Prostate gland (tissue), 2 donors: Measurements from ENCODE around the gene TUBGCP2. TPM values are rescaled to one million over a fixed set of nuclear protein-coding genes. Genes with fewer than 3 reads are reported as not detected.
"Not testable (repeated sequence)": the region's sequence is repeated elsewhere in the genome, so short reads cannot be mapped to it uniquely, and the experiment has no call there.

Experiments
- DNase-seq: peaks from one replicate; pipeline ENCODE4 v3.0.0-alpha.2; 2019; ENCODE audit warnings: low spot score
- H3K27ac ChIP-seq, 2 donors: fragments of 200-600 bp; sonication (generic); 2 replicates each; pipeline ENCODE4 v1.5.1; 2017 to 2019
- H3K27me3 ChIP-seq: fragments of 200-600 bp; sonication (generic); replicated peaks from 2 replicates; pipeline ENCODE4 v1.5.1; 2019; ENCODE audit not compliant: insufficient read depth
- H3K36me3 ChIP-seq, 2 donors: fragments of 200-600 bp; sonication (generic); 1 replicate in 1 of 2; 2 replicates in 1 of 2; pipeline versions ENCODE4 v1.5.1 to v1.8.1; 2017 to 2019
- H3K4me1 ChIP-seq: fragments of 200-600 bp; sonication (generic); replicated peaks from 2 replicates; pipeline ENCODE4 v1.5.1; 2019
- H3K4me3 ChIP-seq, 2 donors: fragments of 200-600 bp; sonication (generic); 2 replicates each; pipeline ENCODE4 v1.5.1; 2017 to 2019
- H3K9me3 ChIP-seq: fragments of 200-600 bp; sonication (generic); 2 replicates; pipeline ENCODE4 v1.5.1; 2017
- CTCF ChIP-seq, 4 experiments: fragments of 200-600 bp in 2 of 4; fragments of 450-650 bp in 2 of 4; sonication (generic) in 2 of 4; IDR thresholded peaks; 1 replicate in 3 of 4; 2 replicates in 1 of 4; pipeline ENCODE4 v1.5.1; 2016 to 2019; ENCODE audit warnings: antibody characterized with exemption in 4 of 4, mild to moderate bottlenecking in 2 of 4, moderate library complexity in 2 of 4
- POLR2A ChIP-seq: fragments of 450-650 bp; IDR thresholded peaks from one replicate; pipeline ENCODE4 v1.6.1; 2016; ENCODE audit warnings: antibody characterized with exemption, mild to moderate bottlenecking
- POLR2AphosphoS5 ChIP-seq: sonication (generic); formaldehyde crosslinking; IDR thresholded peaks from one replicate; pipeline ENCODE4 v1.6.1; 2017; ENCODE audit warnings: antibody characterized with exemption
- WGBS: methylation state at CpG from one replicate; pipeline ENCODE4 v1.1.5; 2018; 5-methylcytosine and 5-hydroxymethylcytosine counted together
- intact Hi-C: fragments of 100-400 bp; cut with DNase I; formaldehyde crosslinking; loops from one replicate; pipeline ENCODE4 v1.14.2; 2022
- total RNA-seq, 2 donors: library from RNA; depleted of rRNA; stranded (reverse); fragments of >200 nt; gene quantifications; one replicate each; pipeline ENCODE4 v1.1.0, GENCODE V29; 2016

The TUBGCP2 gene
- total RNA-seq, 2 donors from 2014 or later = 53.5 to 78.5 TPM

- Histone ChIP-seq H3K9me3 (no peaks in the 10 kb centered on the region), H3K4me1 (no peaks in the 10 kb centered on the region), H3K27ac (no peak overlapping the region), H3K27me3 (no peaks in the 10 kb centered on the region), H3K36me3 (no peaks in the 10 kb centered on the region), H3K4me3 (no peak overlapping the region)
- TF ChIP-seq POLR2AphosphoS5 (no peak), CTCF (IDR thresholded peaks at IDR 0.05) (no peak), POLR2A (no peak)
- no peak for DNase-seq
- WGBS = 84% methylated on average over 16 of the region's 22 CpGs
- intact Hi-C loops = no loop called here
Observed at GRCh38 chr10:133267829-133268228, 40.8 kb downstream of the TUBGCP2 start.

GRCh38 chr10:133267293-133267692 is 41.4 kb downstream of the TUBGCP2 start:
- Histone ChIP-seq H3K4me3 (no peak overlapping the region), H3K27ac (no peak overlapping the region), H3K36me3 (no peaks in the 10 kb centered on the region), H3K27me3 (no peaks in the 10 kb centered on the region), H3K4me1 (peaks cover 3% of the 10 kb centered on the region), H3K9me3 (no peaks in the 10 kb centered on the region)
- intact Hi-C loops = no loop called here
- DNase-seq = no peak
- TF ChIP-seq CTCF (IDR thresholded peaks at IDR 0.05) = no peak
- TF ChIP-seq POLR2A = no peak
- no peak for TF ChIP-seq POLR2AphosphoS5
- WGBS = 78% methylated on average over 13 of the region's 14 CpGs

GRCh38 chr10:133266056-133266795 is 42.4 kb downstream of the TUBGCP2 start:
- Histone ChIP-seq H3K9me3 (no peaks in the 10 kb centered on the region), H3K36me3 (no peaks in the 10 kb centered on the region), H3K4me1 (peaks cover 6% of the 10 kb centered on the region), H3K27ac (no peak overlapping the region), H3K4me3 (no peak overlapping the region), H3K27me3 (no peaks in the 10 kb centered on the region)
- 87% methylated on average over 21 of the region's 21 CpGs for WGBS
- no peak for DNase-seq
- TF ChIP-seq POLR2A = no peak
- TF ChIP-seq CTCF (IDR thresholded peaks at IDR 0.05) = no peak
- no peak for TF ChIP-seq POLR2AphosphoS5
- intact Hi-C loops = no loop called here

GRCh38 chr10:133265052-133265451 is 43.6 kb downstream of the TUBGCP2 start:
- H3K9me3 ChIP-seq, H3K27ac ChIP-seq, DNase-seq, H3K4me3 ChIP-seq, H3K27me3 ChIP-seq, H3K36me3 ChIP-seq, H3K4me1 ChIP-seq, intact Hi-C loops: not testable (repeated sequence)
- 86% methylated on average over 10 of the region's 10 CpGs for WGBS

GRCh38 chr10:133264461-133264860 is 44.2 kb downstream of the TUBGCP2 start:
- no peaks in the 10 kb centered on the region for H3K27me3 ChIP-seq
- H3K4me3 ChIP-seq = no peak overlapping the region
- no peak overlapping the region for H3K27ac ChIP-seq
- 78% methylated on average over 9 of the region's 9 CpGs for WGBS
- H3K36me3 ChIP-seq = no peaks in the 10 kb centered on the region
- no peaks in the 10 kb centered on the region for H3K9me3 ChIP-seq
- intact Hi-C loops = no loop called here
- peaks cover 6% of the 10 kb centered on the region for H3K4me1 ChIP-seq
- no peak for TF ChIP-seq POLR2AphosphoS5
- no peak for TF ChIP-seq POLR2A
- TF ChIP-seq CTCF (IDR thresholded peaks at IDR 0.05) = no peak
- no peak for DNase-seq
